Osteoblast (primary cell): ENCODE data around the gene SHOC2. TPM values are rescaled to one million over a fixed set of nuclear protein-coding genes. Genes with fewer than 3 reads are reported as not detected.

Experiments used
- DNase-seq: peaks from one replicate; pipeline ENCODE4 v3.0.0; 2011; ENCODE audit warnings: low spot score, mixed read lengths; ENCODE audit not compliant: insufficient read length; ENCODE audit errors: missing footprints
- H2AFZ ChIP-seq: 2 replicates; pipeline ENCODE4 v1.6.0; 2011; ENCODE audit warnings: mild to moderate bottlenecking, low read length
- H3K27ac ChIP-seq: 2 replicates; pipeline ENCODE4 v1.5.1; 2011; ENCODE audit warnings: mild to moderate bottlenecking, low read depth, low read length, moderate library complexity
- H3K27me3 ChIP-seq: 2 replicates; pipeline ENCODE4 v1.6.0; 2012; ENCODE audit warnings: mild to moderate bottlenecking, control low read depth, inconsistent platforms, low read length, moderate library complexity; ENCODE audit not compliant: insufficient read depth
- H3K36me3 ChIP-seq: 2 replicates; pipeline ENCODE4 v1.5.1; 2011; ENCODE audit warnings: mild to moderate bottlenecking, low read length, control low read depth, moderate library complexity; ENCODE audit not compliant: insufficient read depth
- H3K4me1 ChIP-seq: 2 replicates; pipeline ENCODE4 v1.5.1; 2011; ENCODE audit warnings: mild to moderate bottlenecking, low read length, control low read depth, moderate library complexity; ENCODE audit not compliant: insufficient read depth
- H3K4me2 ChIP-seq: 2 replicates; pipeline ENCODE4 v1.6.0; 2011; ENCODE audit warnings: mild to moderate bottlenecking, low read length; ENCODE audit not compliant: insufficient read depth
- H3K4me3 ChIP-seq: fragments of 200-600 bp; sonication (generic); 3 replicates; pipeline ENCODE4 v1.5.1; 2012; ENCODE audit warnings: mild to moderate bottlenecking, low read length, inconsistent platforms; ENCODE audit not compliant: insufficient read depth
- H3K79me2 ChIP-seq: 2 replicates; pipeline ENCODE4 v1.6.0; 2012; ENCODE audit warnings: mild to moderate bottlenecking, low read length, control low read depth, inconsistent platforms; ENCODE audit not compliant: insufficient read depth
- H3K9me3 ChIP-seq: 2 replicates; pipeline ENCODE4 v1.5.1; 2011; ENCODE audit warnings: low read depth, low read length, control low read depth
- H4K20me1 ChIP-seq: 2 replicates; pipeline ENCODE4 v1.6.0; 2012; ENCODE audit warnings: mild to moderate bottlenecking, low read length, control low read depth; ENCODE audit not compliant: insufficient read depth
- total RNA-seq: library from RNA; depleted of rRNA; stranded (reverse); fragments of >200 nt; gene quantifications from 2 replicates; pipeline ENCODE4 v1.2.3, GENCODE V29; 2012
- TF ChIP-seq, protein P1 (sequence below): IDR thresholded peaks from 2 replicates; pipeline ENCODE4 v1.5.1; 2011; ENCODE audit warnings: mild to moderate bottlenecking, low read depth, low read length, moderate library complexity; ENCODE audit errors: extremely low read depth

Gene SHOC2
- total RNA-seq, 1 donor = 73.8 TPM

DNA sequence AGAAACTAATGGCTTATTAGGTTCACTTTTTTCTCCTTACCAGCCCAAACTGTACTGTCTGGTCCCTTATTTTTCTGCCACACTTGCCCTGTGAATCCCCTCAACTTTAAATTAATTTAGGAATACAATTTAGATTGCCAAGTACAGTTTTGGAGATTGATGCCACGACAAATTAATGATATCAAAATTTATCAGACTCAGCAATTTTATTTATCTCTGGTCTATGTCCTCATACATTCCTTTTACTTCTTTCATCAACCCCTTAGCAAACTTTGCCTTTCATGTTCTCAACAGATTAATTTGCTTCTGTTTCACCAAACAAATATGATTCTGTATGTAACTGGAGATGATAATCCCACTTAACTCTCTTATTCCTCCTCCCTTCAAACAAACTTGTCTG lies 38.2 kb downstream of the SHOC2 start:
- no peaks in the 10 kb centered on the region for H3K4me1 ChIP-seq
- peaks cover 41% of the 10 kb centered on the region for H4K20me1 ChIP-seq
- no peaks in the 10 kb centered on the region for H3K36me3 ChIP-seq
- no peak overlapping the region for H3K4me2 ChIP-seq
- H2AFZ ChIP-seq = no peak overlapping the region
- H3K27ac ChIP-seq = no peak overlapping the region
- no peaks in the 10 kb centered on the region for H3K9me3 ChIP-seq
- peaks cover 90% of the 10 kb centered on the region for H3K79me2 ChIP-seq
- H3K4me3 ChIP-seq = no peak overlapping the region
- DNase-seq = no peak
- TF ChIP-seq, protein P1, sequence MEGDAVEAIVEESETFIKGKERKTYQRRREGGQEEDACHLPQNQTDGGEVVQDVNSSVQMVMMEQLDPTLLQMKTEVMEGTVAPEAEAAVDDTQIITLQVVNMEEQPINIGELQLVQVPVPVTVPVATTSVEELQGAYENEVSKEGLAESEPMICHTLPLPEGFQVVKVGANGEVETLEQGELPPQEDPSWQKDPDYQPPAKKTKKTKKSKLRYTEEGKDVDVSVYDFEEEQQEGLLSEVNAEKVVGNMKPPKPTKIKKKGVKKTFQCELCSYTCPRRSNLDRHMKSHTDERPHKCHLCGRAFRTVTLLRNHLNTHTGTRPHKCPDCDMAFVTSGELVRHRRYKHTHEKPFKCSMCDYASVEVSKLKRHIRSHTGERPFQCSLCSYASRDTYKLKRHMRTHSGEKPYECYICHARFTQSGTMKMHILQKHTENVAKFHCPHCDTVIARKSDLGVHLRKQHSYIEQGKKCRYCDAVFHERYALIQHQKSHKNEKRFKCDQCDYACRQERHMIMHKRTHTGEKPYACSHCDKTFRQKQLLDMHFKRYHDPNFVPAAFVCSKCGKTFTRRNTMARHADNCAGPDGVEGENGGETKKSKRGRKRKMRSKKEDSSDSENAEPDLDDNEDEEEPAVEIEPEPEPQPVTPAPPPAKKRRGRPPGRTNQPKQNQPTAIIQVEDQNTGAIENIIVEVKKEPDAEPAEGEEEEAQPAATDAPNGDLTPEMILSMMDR = no peak
- H3K27me3 ChIP-seq = no peaks in the 10 kb centered on the region

DNA sequence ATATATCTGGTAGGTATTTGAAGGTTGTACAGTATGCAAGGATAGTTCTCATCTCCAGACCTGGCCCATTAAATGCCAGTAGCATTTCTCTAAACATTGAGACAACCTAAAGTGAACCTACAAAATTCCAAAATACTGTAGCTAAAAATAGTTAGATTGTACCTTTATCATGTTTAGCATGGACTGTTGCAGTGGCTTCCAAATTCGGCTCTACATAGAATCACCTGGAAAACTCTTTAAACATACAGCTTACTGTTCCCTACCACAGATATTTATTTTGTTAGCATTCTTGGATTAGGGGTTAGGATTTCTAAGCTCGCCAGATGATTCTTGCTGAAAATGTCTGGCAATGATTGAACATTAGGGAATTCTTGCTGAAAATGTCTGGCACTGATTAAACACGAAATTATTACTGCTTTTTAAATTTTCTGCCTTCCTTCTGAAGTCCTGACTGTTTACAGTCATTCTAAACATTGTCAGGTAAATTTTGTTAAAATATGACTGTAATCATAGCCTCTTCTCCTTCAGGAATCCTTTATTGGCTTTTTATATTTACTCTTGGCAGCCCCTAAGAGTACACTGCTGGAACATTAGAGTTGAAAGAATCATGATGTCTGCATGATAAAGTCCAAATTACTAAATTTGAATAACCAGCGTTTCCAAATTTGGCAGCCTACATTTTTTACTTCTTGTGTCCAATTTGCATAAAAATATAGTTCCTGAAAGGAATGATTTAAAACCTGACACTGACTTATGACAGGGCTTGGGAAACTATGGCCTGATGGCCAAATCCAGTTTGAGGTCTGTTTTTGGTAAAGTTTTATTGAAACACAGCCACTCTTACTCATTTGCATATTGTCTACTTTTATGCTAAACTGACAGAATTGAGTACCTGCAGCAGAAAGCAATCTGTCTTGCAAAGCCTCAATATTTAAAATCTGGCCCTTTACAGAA lies 40.3 kb downstream of the SHOC2 start:
- Histone ChIP-seq H3K27me3 (no peaks in the 10 kb centered on the region), H3K9me3 (no peaks in the 10 kb centered on the region), H2AFZ (no peak overlapping the region), H3K36me3 (no peaks in the 10 kb centered on the region), H3K4me2 (no peak overlapping the region), H3K4me1 (no peaks in the 10 kb centered on the region), H3K27ac (no peak overlapping the region), H3K79me2 (peaks cover 95% of the 10 kb centered on the region), H3K4me3 (no peak overlapping the region), H4K20me1 (peaks cover 44% of the 10 kb centered on the region)
- DNase-seq = no peak
- TF ChIP-seq, protein P1 = no peak

DNA sequence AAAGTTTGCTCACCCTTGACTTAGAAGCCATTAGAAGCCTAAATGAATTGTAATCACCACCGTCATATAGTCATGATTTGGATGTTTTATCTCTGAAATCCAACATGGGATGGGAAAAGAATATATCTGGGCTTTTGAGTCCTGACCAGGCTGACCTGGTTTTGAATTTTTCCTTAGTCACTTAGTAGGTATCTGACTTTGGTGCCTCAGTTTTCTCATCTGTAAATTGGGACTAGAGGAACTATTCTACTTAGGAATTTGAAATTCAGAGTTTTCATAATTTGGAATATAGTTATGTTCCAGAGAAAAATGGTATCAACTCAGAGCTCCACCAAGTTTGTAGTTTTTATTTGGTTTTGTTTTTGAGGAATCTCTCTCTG lies 40.9 kb downstream of the SHOC2 start:
- Histone ChIP-seq H3K9me3 (no peaks in the 10 kb centered on the region), H3K4me3 (no peak overlapping the region), H3K4me2 (no peak overlapping the region), H3K4me1 (no peaks in the 10 kb centered on the region), H2AFZ (no peak overlapping the region), H4K20me1 (peaks cover 41% of the 10 kb centered on the region), H3K79me2 (peaks cover 95% of the 10 kb centered on the region), H3K27me3 (no peaks in the 10 kb centered on the region), H3K36me3 (no peaks in the 10 kb centered on the region), H3K27ac (no peak overlapping the region)
- TF ChIP-seq, protein P1 = no peak
- DNase-seq = no peak

DNA sequence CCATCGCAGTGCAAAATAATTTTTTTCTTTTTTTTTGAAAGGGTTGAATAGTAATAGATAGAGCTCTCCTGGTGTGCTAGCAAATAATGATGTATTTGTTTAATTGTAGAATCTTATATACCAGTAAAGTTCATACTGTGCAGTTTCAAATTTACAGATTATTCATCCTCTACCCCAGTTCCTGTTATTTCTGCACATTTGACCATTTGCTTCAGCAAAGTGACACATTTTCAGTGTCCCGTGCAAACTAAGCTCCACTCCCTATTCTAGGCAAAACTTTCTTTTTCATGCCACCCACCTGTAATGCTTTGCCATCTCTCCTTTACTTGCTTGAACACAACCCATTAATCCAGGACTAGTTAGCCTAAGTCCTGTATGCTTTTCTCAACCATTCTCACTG lies 43.0 kb downstream of the SHOC2 start:
- no peaks in the 10 kb centered on the region for H3K27me3 ChIP-seq
- peaks cover 16% of the 10 kb centered on the region for H3K4me1 ChIP-seq
- no peak overlapping the region for H3K4me2 ChIP-seq
- peaks cover 96% of the 10 kb centered on the region for H3K79me2 ChIP-seq
- no peak overlapping the region for H2AFZ ChIP-seq
- DNase-seq = no peak
- H3K27ac ChIP-seq = no peak overlapping the region
- H3K4me3 ChIP-seq = no peak overlapping the region
- TF ChIP-seq, protein P1 = no peak
- no peaks in the 10 kb centered on the region for H3K36me3 ChIP-seq
- H4K20me1 ChIP-seq = peaks cover 31% of the 10 kb centered on the region
- H3K9me3 ChIP-seq = no peaks in the 10 kb centered on the region
